ENCODE results near the gene TEX51. TPM values are rescaled to one million over a fixed set of nuclear protein-coding genes. Genes with fewer than 3 reads are reported as not detected.

The TEX51 gene
- polyA plus RNA-seq, 10 donors: not detected

DNA sequence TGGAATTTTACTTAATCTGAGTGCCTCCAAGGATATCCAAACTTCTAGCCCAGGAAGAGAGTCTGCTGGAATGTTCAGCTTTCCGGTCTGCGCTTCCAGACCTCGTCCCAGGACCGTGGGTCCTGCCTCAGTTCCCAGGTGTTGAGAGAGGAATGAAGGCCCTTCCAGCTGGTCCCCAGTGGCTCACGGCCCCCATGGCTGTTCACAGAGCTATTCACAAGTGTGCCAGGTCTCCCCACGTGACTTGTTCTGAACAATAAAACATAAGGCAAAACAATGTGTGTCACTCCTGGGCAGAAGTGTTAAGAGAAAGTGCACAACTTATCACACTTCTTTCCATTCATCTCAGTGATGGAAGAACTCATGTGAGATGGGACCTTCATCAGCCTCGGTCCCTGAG is 20.1 kb upstream of the TEX51 start:
- no peak for DNase-seq

DNA sequence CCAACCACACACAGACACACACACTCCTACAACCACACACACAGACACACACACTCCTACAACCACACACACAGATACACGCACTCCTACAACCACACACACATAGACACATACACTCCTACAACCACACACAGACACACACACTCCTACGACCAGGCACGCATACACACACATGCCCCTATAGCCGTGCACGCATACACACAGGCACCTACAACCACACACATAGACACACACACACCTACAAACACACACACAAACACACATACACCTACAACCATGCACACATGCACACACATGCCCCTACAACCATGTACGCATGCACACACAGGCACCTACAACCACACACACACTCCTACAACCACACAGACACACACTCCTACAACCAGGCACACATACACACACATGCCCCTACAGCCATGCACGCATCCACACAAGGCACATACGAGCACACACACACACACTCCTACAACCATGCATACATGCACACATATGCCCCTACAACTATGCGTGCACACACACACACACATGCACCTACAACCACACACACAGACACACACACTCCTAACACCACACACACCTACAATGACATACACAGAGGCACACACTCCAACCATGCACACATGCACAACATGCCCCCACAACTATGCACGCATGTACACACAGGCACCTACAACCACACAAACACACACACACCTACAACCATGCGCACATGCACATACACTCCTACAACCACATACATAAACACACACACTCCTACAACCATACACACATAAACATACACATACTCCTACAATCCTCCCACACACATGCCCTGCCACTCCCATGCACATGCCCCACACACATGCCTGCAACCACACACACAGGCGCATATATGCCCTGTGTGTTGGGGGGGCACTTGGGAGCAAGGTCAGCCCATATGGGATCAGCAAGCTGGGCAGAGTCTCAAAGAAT is 19.1 kb upstream of the TEX51 start:
- DNase-seq: no peak

DNA sequence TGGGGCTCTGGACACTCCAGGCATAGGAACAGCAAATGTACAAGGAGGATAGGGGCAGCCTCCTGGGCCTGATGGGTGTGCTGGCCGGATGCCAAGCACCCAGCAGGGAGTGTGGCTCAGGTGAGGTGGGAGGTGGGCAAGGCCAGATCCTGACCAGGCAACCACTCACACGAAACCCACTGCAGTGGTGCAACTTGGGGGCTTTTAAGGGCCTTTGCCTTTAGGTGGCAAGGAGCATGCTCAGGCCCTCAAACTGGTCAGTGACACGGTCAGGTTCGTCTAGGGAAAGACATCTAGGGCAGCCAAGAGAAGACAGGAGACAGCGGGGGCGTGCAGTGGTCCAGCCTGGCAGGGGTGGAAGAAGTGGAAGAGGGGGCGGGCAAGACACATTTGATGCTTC is 18.4 kb upstream of the TEX51 start:
- no peak for DNase-seq

DNA sequence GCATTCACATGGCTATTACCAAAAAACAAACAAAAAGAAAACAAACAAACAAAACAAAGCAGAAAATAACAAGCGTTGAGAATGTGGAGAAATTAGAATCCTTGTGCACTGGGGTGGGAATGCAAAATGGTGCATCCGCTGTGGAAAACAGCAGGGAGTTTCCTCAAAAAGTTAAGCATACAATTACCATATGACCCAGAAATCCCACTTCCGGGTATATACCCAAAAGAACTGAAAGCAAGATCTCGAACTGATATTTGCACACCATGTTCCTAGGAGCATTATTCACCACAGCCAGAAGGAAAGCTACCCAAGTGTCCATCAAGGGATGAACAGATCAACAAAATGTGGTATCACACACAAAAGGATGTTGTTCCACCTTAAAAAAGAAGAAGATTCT is 17.9 kb upstream of the TEX51 start:
- no peak for DNase-seq

DNA sequence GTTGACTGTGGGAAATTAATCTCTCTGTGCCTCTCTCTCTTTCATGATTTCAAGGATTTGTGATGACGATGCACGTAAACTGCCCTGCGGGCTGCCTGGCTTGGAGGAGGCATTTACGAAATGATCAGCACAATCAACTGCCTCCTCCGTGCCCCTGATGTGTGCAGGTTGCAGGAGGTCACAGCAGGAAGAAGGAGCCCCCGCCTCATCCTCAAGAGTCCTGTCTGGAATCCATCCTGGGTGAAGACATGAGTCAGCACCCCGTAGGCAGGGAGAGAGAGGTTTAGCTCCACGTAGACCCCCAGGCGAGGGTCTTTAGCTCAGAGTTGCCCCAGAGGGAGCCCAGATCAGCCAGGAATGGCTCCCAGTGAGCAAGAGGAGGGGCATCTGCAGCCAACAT is 17.1 kb upstream of the TEX51 start:
- no peak for DNase-seq

DNA sequence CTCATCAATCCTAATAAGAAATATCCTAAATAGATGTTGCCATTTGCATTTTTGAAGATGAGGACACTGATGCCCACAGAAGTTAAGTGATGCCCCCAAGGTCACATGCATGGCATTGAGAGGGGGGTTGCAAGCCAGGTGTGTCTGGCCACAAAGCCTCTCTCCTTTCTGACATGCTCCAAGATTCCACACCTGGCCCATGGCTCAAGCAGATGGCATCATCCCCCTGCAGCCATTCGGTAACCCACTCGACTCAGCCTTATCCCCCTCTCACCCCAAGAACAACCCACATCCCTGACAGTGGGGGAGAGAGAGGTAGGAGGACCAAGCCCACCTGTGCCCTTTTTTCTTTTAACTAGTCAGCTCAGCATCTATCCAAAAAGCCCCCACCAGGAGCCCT is 16.5 kb upstream of the TEX51 start:
- no peak for DNase-seq

DNA sequence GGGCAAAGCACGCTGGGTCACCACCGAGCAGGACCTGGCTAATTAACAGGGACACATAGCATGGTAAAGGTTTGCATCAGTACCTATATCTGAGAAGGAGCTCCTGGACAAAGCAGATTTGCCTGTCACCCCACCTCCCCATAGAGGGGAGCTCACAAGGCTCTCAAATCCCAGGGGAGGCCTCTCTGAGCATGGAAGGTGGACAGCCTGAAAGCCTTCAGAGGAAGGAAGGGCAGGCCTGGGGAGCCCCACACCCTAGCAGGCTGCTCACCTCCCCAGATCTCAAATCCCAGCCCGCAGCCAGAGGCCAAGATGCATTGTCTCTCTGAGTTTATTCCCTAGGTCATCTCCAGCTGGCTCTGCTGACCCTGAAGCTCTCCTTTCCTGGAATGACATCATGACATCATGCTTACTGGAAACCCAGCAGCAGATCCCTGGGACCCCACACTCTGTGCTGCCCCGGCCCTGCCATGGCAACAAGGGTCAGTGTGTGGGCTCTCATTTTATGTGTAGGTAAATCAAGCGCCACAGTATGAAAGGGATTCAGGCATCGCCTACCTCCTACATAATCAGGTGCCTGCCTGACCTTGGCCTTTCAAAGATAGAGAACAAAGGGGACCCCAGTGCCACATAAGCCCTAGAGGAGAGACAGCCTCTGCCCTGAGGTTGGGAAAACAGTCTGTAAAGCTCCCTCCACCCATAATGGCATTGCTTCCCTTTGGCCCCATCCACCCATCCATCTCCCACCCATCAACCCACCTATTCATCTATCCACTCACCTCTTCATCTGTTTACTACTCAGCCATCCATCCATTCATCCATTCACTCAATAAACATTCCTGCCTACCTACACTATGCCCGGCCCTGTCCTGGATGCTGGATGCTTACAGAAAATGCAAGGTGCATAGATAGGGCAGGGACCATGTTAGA is 15.7 kb upstream of the TEX51 start:
- DNase-seq: no peak

DNA sequence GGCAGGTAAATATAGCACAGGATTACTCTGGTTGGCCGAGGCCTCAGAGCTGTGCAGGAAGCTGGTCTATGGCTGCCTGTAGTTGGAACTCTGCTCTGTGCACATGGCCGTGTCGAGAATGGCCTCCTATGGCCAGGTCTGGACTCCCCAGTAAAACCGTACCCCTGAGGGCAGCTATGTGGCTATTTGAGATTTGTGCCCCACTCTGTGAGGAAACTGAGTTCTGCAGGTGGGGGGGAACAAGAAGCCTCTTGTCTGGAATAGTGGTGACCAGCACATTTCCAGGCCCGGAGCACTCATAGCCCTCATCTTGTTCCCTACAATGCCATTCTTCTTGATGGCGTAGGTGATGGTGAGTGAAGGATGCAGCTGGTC is 15.0 kb upstream of the TEX51 start:
- DNase-seq: no peak

DNA sequence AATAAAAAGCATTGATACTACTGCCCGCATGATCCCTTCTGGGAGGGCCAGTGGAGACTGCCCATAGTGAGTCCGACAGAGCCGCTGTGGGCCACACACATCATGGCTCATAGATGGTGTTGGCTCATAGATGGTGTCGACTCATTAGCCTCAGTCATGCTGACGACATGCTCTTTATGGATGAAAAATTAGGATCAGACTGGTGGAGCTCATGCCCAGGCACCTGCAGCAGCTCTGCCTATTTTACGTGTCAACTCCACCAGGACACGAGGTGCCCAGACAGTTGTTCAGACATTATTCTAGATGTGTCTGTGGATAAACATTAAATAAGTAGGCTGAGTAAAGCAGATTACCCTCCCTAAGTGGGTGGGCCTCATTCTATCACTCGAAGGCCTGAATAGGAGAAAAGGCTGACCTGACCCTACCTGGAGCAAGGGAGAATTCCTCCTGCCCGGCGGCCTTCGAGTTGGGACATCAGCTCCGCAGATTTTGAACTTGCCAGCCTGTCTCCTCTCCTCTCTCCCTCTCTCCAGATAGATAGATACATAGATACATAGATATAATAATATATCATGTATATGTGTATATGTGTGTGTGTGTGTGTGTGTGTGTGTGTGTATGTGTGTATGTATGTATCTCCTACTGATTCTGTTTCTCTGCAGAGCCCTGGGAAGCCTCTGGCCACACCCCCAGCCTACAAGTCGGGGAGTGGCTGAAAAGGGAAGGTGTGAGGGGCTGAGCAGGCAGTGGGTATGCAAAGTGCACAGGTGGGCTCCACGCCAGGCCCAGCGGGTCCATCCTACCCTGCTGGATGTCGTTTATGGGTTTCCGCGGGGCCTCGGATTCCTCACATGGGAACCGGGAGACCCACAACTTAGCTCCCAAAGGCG is 13.6 kb upstream of the TEX51 start:
- DNase-seq: no peak

DNA sequence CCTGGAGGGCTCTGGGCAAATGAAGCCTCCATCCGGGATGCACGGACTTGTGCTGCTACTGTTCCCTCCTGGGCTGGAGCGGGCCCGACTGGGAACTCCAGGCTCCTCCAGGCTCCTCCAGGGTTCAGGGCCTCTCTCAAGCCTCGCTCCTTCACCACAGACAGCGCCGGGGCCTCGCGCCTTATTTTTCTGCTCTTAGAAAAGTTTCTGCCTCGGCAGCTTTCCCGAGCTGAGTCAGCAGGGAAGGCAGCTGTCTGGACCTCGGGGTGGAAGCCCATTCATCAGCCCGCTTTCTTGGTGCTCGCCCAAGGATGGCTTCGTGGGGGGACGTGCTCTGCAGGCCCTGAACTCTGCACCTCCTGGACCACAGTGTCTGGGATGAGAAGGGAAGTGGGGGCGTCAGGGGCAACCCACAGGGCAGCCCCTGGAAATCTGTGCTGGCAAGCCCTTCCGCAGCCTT is 12.9 kb upstream of the TEX51 start:
- DNase-seq: peak; percentile 51 to 94 (median 85)

DNA sequence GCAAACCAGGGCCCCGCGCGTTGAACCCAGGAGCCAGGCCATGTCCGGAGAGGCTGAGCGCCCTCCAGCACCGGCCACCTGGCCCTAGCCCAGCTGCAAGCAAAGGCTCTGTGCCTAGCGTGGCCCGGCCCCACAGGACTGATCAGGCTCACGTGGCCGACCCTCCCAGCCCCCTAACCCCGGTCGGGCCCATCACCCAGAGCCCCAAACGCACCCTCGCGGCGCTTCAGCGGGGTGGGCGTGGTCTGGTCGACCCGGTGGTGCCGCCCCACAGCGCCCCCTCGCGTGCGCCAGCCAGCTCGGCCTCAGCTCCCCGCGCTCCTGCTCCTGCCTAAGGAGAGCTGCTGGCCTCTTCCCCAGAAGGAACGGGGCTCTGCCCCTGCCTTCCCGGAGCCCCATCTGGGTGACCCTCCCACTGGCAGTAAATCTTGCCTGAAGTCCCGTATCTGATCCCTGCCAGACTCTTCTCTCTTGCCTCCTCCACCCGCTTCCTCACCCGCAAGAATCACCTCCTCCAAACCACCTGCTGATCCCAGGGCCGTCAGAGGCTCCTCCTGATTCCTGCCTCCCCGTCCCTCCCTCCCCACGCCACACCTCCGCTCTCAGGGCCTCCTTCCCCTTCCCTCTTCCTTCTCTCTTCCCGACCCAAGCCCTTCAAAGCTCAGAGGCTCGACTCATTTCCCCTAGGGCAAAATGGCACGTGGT is 12.3 kb upstream of the TEX51 start:
- peak; percentile 45 to 93 (median 78) for DNase-seq

DNA sequence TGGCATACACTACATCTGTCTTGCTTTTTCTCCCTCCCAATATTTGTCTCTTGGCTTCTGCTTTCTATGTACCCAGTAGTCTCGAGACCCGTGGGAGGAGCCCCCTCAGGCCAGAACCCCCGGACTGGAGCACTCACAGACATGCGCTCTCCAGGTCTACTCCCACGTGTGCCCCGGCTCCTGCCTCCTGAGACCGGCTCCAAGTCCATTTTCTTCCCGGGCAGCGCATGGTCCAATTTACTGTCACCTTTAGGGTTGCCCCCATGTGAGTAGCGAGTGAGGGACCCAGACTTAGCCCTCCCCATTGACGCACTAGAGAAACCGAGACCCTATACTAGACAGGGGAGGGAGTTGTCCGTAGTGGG is 11.8 kb upstream of the TEX51 start:
- no peak for DNase-seq

DNA sequence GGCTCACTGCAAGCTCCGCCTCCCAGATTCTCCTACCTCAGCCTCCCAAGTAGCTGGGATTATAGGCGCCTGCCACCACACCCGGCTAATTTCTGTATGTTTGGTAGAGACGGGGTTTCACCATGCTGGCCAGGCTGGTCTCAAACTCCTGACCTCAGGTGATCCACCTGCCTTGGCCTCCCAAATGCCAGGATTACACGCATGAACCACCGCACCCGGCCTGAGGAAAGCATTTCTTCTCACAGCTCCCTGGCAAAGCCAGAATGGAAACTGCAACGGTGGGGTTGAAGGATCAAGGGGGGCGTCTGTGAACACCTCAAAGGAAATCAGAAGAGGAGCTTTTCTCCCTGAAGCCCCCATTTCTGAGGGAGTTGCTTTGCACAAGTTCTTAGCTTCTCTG is 11.2 kb upstream of the TEX51 start:
- no peak for DNase-seq

DNA sequence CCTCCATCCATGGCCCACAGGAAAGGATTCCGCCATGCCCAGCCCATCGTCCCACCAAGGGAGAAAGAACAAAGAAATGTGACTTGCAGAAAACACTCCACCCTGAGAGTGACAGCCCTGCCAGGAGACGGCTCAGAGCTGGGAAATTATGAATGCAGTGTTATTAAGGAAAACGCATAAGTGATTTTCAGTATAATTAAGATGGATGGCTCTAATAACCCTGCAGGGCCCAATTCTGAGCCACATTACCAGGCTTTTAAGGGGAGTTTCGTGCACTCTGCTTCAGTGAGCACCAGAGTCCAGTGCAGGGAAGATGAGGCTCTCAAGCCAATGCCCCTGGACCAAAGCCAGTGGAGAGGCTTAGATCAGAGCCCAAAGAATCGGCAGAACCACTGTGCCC is 10.6 kb upstream of the TEX51 start:
- no peak for DNase-seq

DNA sequence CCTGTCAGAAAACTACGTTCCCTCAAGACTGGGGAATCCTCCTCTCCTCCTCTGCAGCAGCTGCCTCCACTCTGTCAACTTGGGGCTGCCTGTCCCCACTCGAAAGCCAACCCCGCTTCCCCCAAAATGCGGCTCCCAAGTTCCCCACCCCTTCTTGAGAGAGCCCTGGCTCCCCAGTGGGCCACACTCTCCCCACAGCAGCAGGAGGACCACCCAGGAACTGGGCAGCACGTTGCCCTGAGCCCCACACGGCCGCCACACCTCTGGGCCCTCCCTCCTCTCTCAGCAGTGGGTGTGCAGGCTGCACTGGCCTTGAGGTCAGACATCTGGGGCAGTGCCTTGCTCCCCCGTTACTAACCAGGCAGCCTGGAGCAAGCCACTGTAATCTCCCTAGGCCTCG is 9.6 kb upstream of the TEX51 start:
- no peak for DNase-seq

DNA sequence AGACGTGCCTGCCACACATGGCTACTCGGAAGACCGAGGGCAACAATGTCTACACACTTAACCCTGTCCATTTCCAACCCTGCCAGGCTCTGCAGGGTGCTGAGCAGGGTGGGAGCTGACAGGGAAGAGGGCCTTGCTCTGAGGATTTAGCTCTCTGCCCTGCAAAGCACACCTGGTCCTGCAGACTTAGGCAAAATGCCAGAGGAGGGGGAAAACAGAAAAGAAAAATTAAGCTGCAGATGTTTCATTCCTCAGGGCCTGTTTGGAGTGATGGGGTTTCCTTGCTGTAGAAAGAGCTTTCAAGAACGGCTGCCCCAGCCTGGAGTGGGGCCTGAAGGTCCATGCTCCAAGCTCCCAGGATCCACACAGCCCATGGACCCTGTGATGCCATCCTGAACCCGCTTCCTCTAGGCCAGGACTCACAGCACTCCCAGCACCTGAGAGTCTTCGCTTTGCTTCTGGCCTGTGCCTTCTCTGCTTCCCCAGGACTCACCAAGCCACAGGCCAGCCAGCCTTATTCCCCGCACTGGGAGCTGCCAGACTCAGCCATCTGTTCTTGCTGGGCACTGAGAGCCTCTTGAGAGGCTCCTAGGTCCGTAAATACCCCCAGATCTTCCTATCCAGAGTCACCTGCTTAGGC is 9.1 kb upstream of the TEX51 start:
- DNase-seq: no peak

DNA sequence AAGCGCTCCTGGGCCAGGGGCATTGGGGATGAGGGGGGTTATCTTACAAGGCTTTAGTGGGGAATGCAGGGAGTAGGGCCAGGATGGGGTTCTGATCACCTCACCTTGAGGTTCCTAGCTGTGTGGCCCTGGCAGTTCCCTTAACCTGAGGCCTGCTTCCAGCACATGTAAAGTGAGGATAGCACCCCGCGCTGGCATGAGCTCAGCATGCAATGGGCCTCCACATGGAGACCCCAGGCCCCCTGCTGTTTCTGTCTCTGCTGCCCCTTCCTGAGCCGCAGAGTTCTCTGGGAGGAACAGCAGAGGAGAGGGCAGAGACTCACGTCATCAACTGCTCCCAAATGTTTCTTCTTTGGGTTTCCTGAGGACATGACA is 8.6 kb upstream of the TEX51 start:
- no peak for DNase-seq

DNA sequence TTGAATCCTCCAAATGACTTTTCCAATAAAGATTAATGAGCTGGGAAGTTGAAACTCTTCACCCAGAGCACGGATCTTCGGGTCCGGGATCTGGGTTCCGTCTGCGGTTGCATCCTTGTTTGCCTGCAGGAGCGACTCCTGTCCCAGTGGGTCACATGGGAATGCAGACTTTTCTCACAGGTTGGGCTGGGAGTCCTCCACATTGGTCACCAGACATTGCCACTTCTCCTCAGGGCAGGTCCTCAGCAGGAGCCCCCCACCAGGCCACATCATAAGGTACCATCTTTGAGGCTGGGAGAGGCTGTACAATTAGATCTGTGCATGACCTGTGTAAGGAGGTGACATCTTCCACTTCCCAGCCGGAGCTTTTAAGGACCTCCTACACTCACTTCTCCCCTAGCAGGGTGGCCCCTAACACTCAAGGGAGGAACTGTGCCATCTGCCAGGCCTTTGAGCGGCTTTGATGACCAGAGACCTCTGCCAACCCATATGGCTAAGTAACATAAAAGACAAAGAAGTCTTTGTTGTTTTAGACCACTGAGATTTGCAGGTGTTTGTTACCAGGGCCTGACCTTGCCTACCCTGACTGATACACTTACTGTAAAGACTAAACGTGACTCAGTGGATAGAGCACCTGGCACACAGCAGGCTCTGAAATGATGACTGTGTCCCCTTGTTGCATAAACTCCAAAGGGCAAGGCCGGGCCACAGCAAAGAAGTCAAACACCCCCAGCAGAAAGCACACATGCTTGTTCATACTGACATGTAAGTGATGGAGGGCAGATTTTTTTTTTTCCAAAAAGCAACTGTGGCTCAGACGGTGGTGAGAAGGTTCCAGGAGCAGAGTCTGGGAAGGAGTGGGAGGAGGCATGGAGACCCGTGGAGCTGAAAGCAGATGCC is 7.9 kb upstream of the TEX51 start:
- DNase-seq: no peak

DNA sequence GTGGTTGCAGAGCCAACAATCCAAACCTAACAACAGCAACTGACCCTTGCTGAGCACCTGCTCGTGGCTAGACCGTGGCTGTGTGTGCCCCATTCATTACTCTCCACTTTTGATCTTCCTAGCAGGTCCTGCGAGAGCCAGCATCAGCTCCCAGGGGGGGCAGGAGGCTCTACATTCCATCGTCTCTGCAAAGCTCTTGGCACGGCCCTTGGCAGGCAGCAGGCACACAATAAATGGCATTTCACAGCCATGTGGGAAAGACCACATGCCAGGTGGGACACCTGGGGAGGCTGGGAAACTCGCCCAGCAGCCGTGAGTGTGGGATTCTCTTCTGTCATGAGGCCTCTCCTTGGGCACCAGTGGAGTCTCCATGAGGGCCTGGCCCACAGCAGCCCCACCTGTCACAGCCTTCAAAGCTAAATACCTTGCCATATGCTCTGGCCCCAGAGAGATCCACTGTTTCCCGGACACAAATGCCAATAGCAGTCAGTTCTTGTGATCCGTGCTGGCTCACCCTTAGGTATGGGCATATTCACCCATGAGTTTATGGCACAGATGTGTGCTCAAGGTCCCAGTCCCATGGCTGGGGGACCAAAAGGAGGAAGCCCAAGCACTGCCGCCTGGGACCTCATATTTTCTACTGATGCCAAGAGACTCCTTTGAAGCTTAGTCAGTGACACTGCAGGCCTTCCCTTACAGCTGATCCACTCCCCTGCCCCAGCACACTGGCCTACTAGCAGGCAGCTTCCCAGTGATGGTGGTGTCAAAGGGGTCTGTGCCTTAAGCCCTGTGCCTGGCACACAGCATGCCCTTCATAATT is 6.8 kb upstream of the TEX51 start:
- peak in 1 of 3 donors; percentile 16 for DNase-seq

Data from muscle of back (tissue), 11 donors.